ENCODE results near the gene CYB5RL.

- TF ChIP-seq, protein P1, sequence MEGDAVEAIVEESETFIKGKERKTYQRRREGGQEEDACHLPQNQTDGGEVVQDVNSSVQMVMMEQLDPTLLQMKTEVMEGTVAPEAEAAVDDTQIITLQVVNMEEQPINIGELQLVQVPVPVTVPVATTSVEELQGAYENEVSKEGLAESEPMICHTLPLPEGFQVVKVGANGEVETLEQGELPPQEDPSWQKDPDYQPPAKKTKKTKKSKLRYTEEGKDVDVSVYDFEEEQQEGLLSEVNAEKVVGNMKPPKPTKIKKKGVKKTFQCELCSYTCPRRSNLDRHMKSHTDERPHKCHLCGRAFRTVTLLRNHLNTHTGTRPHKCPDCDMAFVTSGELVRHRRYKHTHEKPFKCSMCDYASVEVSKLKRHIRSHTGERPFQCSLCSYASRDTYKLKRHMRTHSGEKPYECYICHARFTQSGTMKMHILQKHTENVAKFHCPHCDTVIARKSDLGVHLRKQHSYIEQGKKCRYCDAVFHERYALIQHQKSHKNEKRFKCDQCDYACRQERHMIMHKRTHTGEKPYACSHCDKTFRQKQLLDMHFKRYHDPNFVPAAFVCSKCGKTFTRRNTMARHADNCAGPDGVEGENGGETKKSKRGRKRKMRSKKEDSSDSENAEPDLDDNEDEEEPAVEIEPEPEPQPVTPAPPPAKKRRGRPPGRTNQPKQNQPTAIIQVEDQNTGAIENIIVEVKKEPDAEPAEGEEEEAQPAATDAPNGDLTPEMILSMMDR (IDR thresholded peaks at IDR 0.05): no peak
- TF ChIP-seq TEAD4 (CRISPR knock-in tag; IDR thresholded peaks at IDR 0.05) (no peak), ATF1 (CRISPR knock-in tag; IDR thresholded peaks at IDR 0.05) (no peak), USF2 (CRISPR knock-in tag; IDR thresholded peaks at IDR 0.05) (no peak)
These were observed 42.4 kb downstream of the CYB5RL start for GRCh38 chr1:54157401-54157800.

Data from WTC11 (cell line).